Right atrium auricular region (tissue), 2 donors: Measurements from ENCODE around the gene ELMO1. TPM values are rescaled to one million over a fixed set of nuclear protein-coding genes. Genes with fewer than 3 reads are reported as not detected.

ENCODE experiments used
- DNase-seq: peaks from one replicate; pipeline ENCODE4 v3.0.0-alpha.2; 2019; ENCODE audit warnings: low spot score
- H3K27ac ChIP-seq, 2 donors: fragments of 200-600 bp; sonication (generic); 1 replicate in 1 of 2; 2 replicates in 1 of 2; pipeline ENCODE4 v1.5.1; 2016 to 2019
- H3K27me3 ChIP-seq, 2 donors: fragments of 200-600 bp; sonication (generic); one replicate each; pipeline versions ENCODE4 v1.5.1 to v1.6.0; 2017 to 2019
- H3K36me3 ChIP-seq: fragments of 200-600 bp; sonication (generic); one replicate; pipeline ENCODE4 v1.5.1; 2016
- H3K4me1 ChIP-seq, 2 donors: fragments of 200-600 bp; sonication (generic); one replicate each; pipeline versions ENCODE4 v1.5.1 to v1.6.0; 2017 to 2019
- H3K4me3 ChIP-seq, 2 donors: fragments of 200-600 bp; sonication (generic); 1 replicate in 1 of 2; 2 replicates in 1 of 2; pipeline ENCODE4 v1.5.1; 2017 to 2019; ENCODE audit warnings: mild to moderate bottlenecking in 1 of 2, moderate library complexity in 1 of 2
- H3K9me3 ChIP-seq, 2 donors: fragments of 200-600 bp; sonication (generic); one replicate each; pipeline ENCODE4 v1.5.1; 2019
- total RNA-seq, 2 donors: library from RNA; depleted of rRNA; stranded (reverse); fragments of >200 nt; gene quantifications; one replicate each; pipeline ENCODE4 v1.1.0, GENCODE V29; 2016
- TF ChIP-seq, protein P1 (sequence below), 2 donors: fragments of 200-600 bp; sonication (generic); IDR thresholded peaks; one replicate each; pipeline ENCODE4 v1.5.1; 2019; ENCODE audit warnings: antibody characterized with exemption in 2 of 2

Gene ELMO1
- total RNA-seq, 2 donors from 2014 or later, result 24.4 to 45.1 TPM

GRCh38 chr7:36863901-36864701 is 584.6 kb downstream of the ELMO1 start:
- Histone ChIP-seq H3K27ac (no peak overlapping the region), H3K4me3 (no peak overlapping the region), H3K4me1 (peaks cover 0 to 6% of the 10 kb centered on the region in 2 donors), H3K36me3 (no peaks in the 10 kb centered on the region), H3K27me3 (no peaks in the 10 kb centered on the region), H3K9me3 (no peaks in the 10 kb centered on the region)
- TF ChIP-seq, protein P1, sequence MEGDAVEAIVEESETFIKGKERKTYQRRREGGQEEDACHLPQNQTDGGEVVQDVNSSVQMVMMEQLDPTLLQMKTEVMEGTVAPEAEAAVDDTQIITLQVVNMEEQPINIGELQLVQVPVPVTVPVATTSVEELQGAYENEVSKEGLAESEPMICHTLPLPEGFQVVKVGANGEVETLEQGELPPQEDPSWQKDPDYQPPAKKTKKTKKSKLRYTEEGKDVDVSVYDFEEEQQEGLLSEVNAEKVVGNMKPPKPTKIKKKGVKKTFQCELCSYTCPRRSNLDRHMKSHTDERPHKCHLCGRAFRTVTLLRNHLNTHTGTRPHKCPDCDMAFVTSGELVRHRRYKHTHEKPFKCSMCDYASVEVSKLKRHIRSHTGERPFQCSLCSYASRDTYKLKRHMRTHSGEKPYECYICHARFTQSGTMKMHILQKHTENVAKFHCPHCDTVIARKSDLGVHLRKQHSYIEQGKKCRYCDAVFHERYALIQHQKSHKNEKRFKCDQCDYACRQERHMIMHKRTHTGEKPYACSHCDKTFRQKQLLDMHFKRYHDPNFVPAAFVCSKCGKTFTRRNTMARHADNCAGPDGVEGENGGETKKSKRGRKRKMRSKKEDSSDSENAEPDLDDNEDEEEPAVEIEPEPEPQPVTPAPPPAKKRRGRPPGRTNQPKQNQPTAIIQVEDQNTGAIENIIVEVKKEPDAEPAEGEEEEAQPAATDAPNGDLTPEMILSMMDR (IDR thresholded peaks at IDR 0.05), result no peak
- no peak for DNase-seq

GRCh38 chr7:36862771-36863261 is 585.8 kb downstream of the ELMO1 start:
- Histone ChIP-seq H3K27ac (no peak overlapping the region), H3K36me3 (no peaks in the 10 kb centered on the region), H3K4me3 (no peak overlapping the region), H3K9me3 (no peaks in the 10 kb centered on the region), H3K4me1 (peaks cover 0 to 6% of the 10 kb centered on the region in 2 donors), H3K27me3 (no peaks in the 10 kb centered on the region)
- no peak for DNase-seq
- TF ChIP-seq, protein P1 (IDR thresholded peaks at IDR 0.05), result no peak

GRCh38 chr7:36861656-36862055 is 587.0 kb downstream of the ELMO1 start:
- TF ChIP-seq, protein P1 (IDR thresholded peaks at IDR 0.05), result no peak
- Histone ChIP-seq H3K36me3 (no peaks in the 10 kb centered on the region), H3K4me3 (no peak overlapping the region), H3K9me3 (no peaks in the 10 kb centered on the region), H3K4me1 (peaks cover 0 to 6% of the 10 kb centered on the region in 2 donors), H3K27me3 (no peaks in the 10 kb centered on the region), H3K27ac (no peak overlapping the region)
- DNase-seq, result no peak

DNA sequence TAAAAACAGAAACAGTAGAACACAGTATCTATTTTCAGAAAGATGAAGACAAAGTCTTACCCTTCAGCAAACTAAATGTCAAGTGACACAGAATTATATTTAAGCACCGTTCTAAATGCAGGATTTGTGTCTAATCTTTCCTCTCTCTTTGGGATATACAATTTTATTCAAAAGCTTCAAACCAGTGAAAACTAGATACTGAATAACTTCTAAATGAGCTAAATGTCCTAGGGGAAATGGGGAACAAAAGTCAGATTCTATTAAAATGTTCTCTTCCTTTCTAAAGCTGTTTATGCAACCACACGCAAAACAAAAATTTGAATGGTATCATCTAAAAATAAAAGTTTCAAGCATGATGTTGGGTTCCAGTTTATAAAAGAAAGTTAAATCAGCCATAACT is 588.0 kb downstream of the ELMO1 start:
- TF ChIP-seq, protein P1 (IDR thresholded peaks at IDR 0.05), result no peak
- H3K27me3 ChIP-seq, result no peaks in the 10 kb centered on the region
- no peaks in the 10 kb centered on the region for H3K36me3 ChIP-seq

GRCh38 chr7:36855330-36855729 is 593.3 kb downstream of the ELMO1 start:
- no peaks in the 10 kb centered on the region for H3K36me3 ChIP-seq

More for the DNA sequence above, 588.0 kb downstream of the ELMO1 start:
- no peak for DNase-seq
- Histone ChIP-seq H3K4me3 (no peak overlapping the region), H3K4me1 (peaks cover 0 to 6% of the 10 kb centered on the region in 2 donors), H3K27ac (no peak overlapping the region), H3K9me3 (no peaks in the 10 kb centered on the region)

More at GRCh38 chr7:36855330-36855729, 593.3 kb downstream of the ELMO1 start:
- Histone ChIP-seq H3K27me3 (no peaks in the 10 kb centered on the region), H3K27ac (no peak overlapping the region), H3K9me3 (no peaks in the 10 kb centered on the region), H3K4me1 (no peaks in the 10 kb centered on the region), H3K4me3 (no peak overlapping the region)
- DNase-seq, result no peak
- TF ChIP-seq, protein P1 (IDR thresholded peaks at IDR 0.05), result no peak
